PC-9 (cell line): ENCODE measurements around the gene ARHGAP45.

ENCODE experiments used
- CTCF ChIP-seq: fragments of 200-600 bp; sonication (generic); conservative IDR thresholded peaks from 2 replicates; pipeline ENCODE4 v1.6.1; 2017; ENCODE audit warnings: mixed run types, antibody characterized with exemption, mild to moderate bottlenecking, moderate library complexity
- EZH2 ChIP-seq: fragments of 200-600 bp; sonication (generic); IDR thresholded peaks from 2 replicates; pipeline ENCODE4 v1.8.0; 2017; ENCODE audit warnings: antibody characterized with exemption, low read depth

- TF ChIP-seq EZH2, result no peak
- no peak for TF ChIP-seq CTCF
Observed at GRCh38 chr19:1082928-1083816, 16.2 kb downstream of the ARHGAP45 start.
